Caco-2 (cell line): ENCODE data around the gene RPS27A. TPM values are rescaled to one million over a fixed set of nuclear protein-coding genes. Genes with fewer than 3 reads are reported as not detected.

ENCODE experiments used
- BruUV-seq: library from RNA; stranded (reverse); fragments of 400-500 nt; replicated peaks from 2 replicates; lab custom pipeline; 2021; lab: Mats Ljungman, UMichigan
- CTCF ChIA-PET: fragments of 300-600 bp; sonication (Branson Sonifier 250); formaldehyde crosslinking; loops from one replicate; lab custom pipeline; 2022; ENCODE audit warnings: antibody characterized with exemption; lab: Charles Lee
- POLR2A ChIA-PET: fragments of 300-600 bp; sonication (Branson Sonifier 250); formaldehyde crosslinking; loops from one replicate; lab custom pipeline; 2022; ENCODE audit warnings: antibody characterized with exemption; lab: Charles Lee
- DNase-seq, 2 experiments: peaks; one replicate each; pipeline versions ENCODE4 v3.0.0 to v3.0.0-alpha.2; 2020 to 2022
- H3K27me3 ChIP-seq: replicated peaks from 2 replicates; pipeline ENCODE4 v1.6.0; 2011; ENCODE audit warnings: low read length; ENCODE audit not compliant: control insufficient read depth, insufficient read depth
- H3K36me3 ChIP-seq: 2 replicates; pipeline ENCODE4 v1.5.1; 2011; ENCODE audit warnings: low read length; ENCODE audit not compliant: control insufficient read depth, insufficient read depth
- H3K4me1 ChIP-seq: fragments of 250-450 bp; sonication (Bioruptor Pico); 2 replicates; pipeline ENCODE4 v1.5.1; 2020; ENCODE audit warnings: mild to moderate bottlenecking
- H3K4me3 ChIP-seq: 2 replicates; pipeline ENCODE4 v1.5.1; 2011; ENCODE audit warnings: low read depth, mild to moderate bottlenecking, control low read depth, low read length
- H3K9me3 ChIP-seq: fragments of 250-450 bp; sonication (Bioruptor Pico); 2 replicates; pipeline ENCODE4 v1.5.1; 2020; ENCODE audit warnings: mild to moderate bottlenecking, moderate library complexity
- H3K27ac Mint-ChIP-seq: one replicate; pipeline ENCODE4 v1.8.0; 2022; ENCODE audit warnings: mixed read lengths; ENCODE audit not compliant: unreplicated experiment
- H3K27me3 Mint-ChIP-seq: one replicate; pipeline ENCODE4 v1.8.0; 2022; ENCODE audit warnings: mixed read lengths; ENCODE audit not compliant: insufficient read depth, unreplicated experiment
- H3K36me3 Mint-ChIP-seq: one replicate; pipeline ENCODE4 v1.8.0; 2022; ENCODE audit warnings: mild to moderate bottlenecking, mixed read lengths; ENCODE audit not compliant: insufficient read depth, unreplicated experiment
- H3K4me1 Mint-ChIP-seq: one replicate; pipeline ENCODE4 v1.8.0; 2022; ENCODE audit warnings: low read depth, mixed read lengths; ENCODE audit not compliant: unreplicated experiment
- H3K4me3 Mint-ChIP-seq: one replicate; pipeline ENCODE4 v1.8.0; 2022; ENCODE audit warnings: mild to moderate bottlenecking, moderate library complexity, mixed read lengths; ENCODE audit not compliant: unreplicated experiment
- H3K9me3 Mint-ChIP-seq: one replicate; pipeline ENCODE4 v1.8.0; 2022; ENCODE audit warnings: mixed read lengths; ENCODE audit not compliant: unreplicated experiment
- intact Hi-C: fragments of 100-400 bp; cut with micrococcal nuclease; formaldehyde crosslinking; loops from one replicate; pipeline ENCODE4 v1.10.0; 2022; ENCODE audit not compliant: unreplicated experiment
- total RNA-seq: library from RNA; stranded (reverse); gene quantifications from 2 replicates; pipeline ENCODE4 v1.2.3, GENCODE V29; 2022
- TF ChIP-seq, protein P1 (sequence below), 2 experiments: fragments of 200-600 bp in 1 of 2; IDR thresholded peaks; 1 replicate in 1 of 2; 2 replicates in 1 of 2; pipeline versions ENCODE4 v1.5.1 to v1.8.0; 2011 to 2022; ENCODE audit warnings: antibody characterized with exemption in 1 of 2, control low read depth in 1 of 2, inconsistent platforms in 1 of 2, low read depth in 1 of 2, low read length in 1 of 2, mild to moderate bottlenecking in 1 of 2, moderate library complexity in 1 of 2; ENCODE audit not compliant: insufficient read depth in 1 of 2, severe bottlenecking in 1 of 2, unreplicated experiment in 1 of 2

RPS27A gene
- total RNA-seq, 1 experiment from 2014 or later = 1,305 TPM

DNA sequence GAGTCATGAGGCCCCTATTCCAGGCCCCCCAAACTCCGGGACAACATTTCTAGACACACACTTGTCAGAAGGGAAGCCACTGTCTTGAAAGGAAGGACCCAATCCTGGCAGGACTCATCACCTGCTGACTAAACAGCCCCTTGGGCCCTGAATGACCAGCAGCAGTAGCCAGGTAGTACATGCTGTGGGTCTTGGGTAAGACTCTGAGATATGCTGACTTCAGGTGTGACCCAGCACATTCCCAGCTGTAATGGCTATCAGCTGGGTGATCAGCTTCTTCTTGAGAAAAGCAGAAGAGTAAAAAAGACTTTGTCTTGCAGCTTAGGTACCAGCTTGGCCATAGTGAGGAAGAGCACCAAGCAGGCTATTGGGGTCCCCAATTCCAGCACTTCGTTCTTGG is 36.0 kb upstream of the RPS27A start:
- Mint-ChIP-seq H3K27me3 (no peaks in the 10 kb centered on the region), H3K4me3 (no peak overlapping the region), H3K27ac (no peak overlapping the region), H3K36me3 (peaks cover 3% of the 10 kb centered on the region), H3K4me1 (no peaks in the 10 kb centered on the region), H3K9me3 (peaks cover 16% of the 10 kb centered on the region)
- no peak for DNase-seq
- Histone ChIP-seq H3K4me3 (no peak overlapping the region), H3K4me1 (no peaks in the 10 kb centered on the region), H3K27me3 (no peaks in the 10 kb centered on the region), H3K9me3 (peaks cover 3% of the 10 kb centered on the region; the same call in 1 of the 2 replicates), H3K36me3 (no peaks in the 10 kb centered on the region)
- ChIA-PET POLR2A (no interaction called here), CTCF (no interaction called here)
- TF ChIP-seq, protein P1, sequence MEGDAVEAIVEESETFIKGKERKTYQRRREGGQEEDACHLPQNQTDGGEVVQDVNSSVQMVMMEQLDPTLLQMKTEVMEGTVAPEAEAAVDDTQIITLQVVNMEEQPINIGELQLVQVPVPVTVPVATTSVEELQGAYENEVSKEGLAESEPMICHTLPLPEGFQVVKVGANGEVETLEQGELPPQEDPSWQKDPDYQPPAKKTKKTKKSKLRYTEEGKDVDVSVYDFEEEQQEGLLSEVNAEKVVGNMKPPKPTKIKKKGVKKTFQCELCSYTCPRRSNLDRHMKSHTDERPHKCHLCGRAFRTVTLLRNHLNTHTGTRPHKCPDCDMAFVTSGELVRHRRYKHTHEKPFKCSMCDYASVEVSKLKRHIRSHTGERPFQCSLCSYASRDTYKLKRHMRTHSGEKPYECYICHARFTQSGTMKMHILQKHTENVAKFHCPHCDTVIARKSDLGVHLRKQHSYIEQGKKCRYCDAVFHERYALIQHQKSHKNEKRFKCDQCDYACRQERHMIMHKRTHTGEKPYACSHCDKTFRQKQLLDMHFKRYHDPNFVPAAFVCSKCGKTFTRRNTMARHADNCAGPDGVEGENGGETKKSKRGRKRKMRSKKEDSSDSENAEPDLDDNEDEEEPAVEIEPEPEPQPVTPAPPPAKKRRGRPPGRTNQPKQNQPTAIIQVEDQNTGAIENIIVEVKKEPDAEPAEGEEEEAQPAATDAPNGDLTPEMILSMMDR (IDR thresholded peaks at IDR 0.05; ENCODE audit: insufficient read depth in 1 of 2, low read depth in 1 of 2, low read length in 1 of 2, severe bottlenecking in 1 of 2, unreplicated experiment in 1 of 2) = no peak
- BruUV-seq = no TSS peak
- intact Hi-C loops = no loop called here

DNA sequence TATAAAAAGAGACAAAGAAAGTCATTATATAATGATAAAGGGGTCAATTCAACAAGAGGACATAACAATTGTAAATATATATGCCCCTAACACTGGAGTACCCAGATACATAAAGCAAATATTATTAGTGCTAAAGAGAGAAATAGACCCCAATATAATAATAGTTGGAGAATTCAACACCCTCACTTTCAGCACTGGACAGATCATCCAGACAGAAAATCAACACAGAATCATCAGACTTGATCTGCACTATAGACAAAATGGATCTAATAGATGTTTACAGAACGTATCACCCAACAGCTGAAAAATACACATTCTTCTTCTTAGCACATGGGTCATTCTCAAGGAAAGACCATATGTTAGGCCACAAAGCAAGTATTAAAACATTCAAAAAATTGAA is 32.1 kb upstream of the RPS27A start:
- H3K27ac Mint-ChIP-seq = no peak overlapping the region
- H3K4me1 Mint-ChIP-seq = no peaks in the 10 kb centered on the region
- BruUV-seq = no TSS peak
- H3K9me3 Mint-ChIP-seq = peaks cover 15% of the 10 kb centered on the region
- no peaks in the 10 kb centered on the region for H3K27me3 ChIP-seq
- peaks cover 8% of the 10 kb centered on the region; the same call in 1 of the 2 replicates for H3K9me3 ChIP-seq
- H3K4me1 ChIP-seq = no peaks in the 10 kb centered on the region
- no peaks in the 10 kb centered on the region for H3K27me3 Mint-ChIP-seq
- peaks cover 6% of the 10 kb centered on the region for H3K36me3 Mint-ChIP-seq
- H3K4me3 ChIP-seq = no peak overlapping the region
- no peak overlapping the region for H3K4me3 Mint-ChIP-seq
- ChIA-PET CTCF (no interaction called here), POLR2A (no interaction called here)
- TF ChIP-seq, protein P1 (IDR thresholded peaks at IDR 0.05; ENCODE audit: insufficient read depth in 1 of 2, low read depth in 1 of 2, low read length in 1 of 2, severe bottlenecking in 1 of 2, unreplicated experiment in 1 of 2) = no peak
- DNase-seq = no peak
- no peaks in the 10 kb centered on the region for H3K36me3 ChIP-seq
- intact Hi-C loops = no loop called here

DNA sequence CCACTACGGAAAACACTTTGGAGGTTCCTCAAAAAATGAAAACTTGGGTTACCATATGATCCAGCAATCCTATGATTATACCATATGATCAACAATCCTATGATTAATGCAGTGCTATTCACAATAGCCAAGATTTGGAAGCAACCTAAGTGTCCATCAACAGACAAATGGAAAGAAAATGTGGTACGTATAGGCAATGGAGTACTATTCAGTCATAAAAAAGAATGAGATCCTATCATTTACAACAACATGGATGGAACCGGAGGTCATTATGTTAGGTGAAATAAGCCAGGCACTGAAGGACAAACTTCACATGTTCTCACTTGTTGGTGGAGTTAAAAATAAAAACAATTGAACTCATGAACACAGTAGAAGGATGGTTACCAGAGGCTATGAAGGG is 28.0 kb upstream of the RPS27A start:
- no peak overlapping the region for H3K4me3 ChIP-seq
- DNase-seq = no peak
- ChIA-PET CTCF (no interaction called here), POLR2A (no interaction called here)
- no peak overlapping the region for H3K4me3 Mint-ChIP-seq
- no TSS peak for BruUV-seq
- no peaks in the 10 kb centered on the region for H3K4me1 Mint-ChIP-seq
- H3K9me3 Mint-ChIP-seq = peaks cover 15% of the 10 kb centered on the region
- no peak overlapping the region for H3K27ac Mint-ChIP-seq
- peaks cover 8% of the 10 kb centered on the region for H3K36me3 Mint-ChIP-seq
- H3K4me1 ChIP-seq = no peaks in the 10 kb centered on the region
- intact Hi-C loops = no loop called here
- H3K9me3 ChIP-seq = peaks cover 5% of the 10 kb centered on the region; the same call in 1 of the 2 replicates
- H3K27me3 Mint-ChIP-seq = no peaks in the 10 kb centered on the region
- H3K27me3 ChIP-seq = no peaks in the 10 kb centered on the region
- TF ChIP-seq, protein P1 (IDR thresholded peaks at IDR 0.05; ENCODE audit: insufficient read depth in 1 of 2, low read depth in 1 of 2, low read length in 1 of 2, severe bottlenecking in 1 of 2, unreplicated experiment in 1 of 2) = no peak
- no peaks in the 10 kb centered on the region for H3K36me3 ChIP-seq
